Activated CD4-positive, alpha-beta memory T cell treated with anti-CD3 and anti-CD28 coated beads for 36 hours (primary cell): ENCODE measurements around the gene RAB17. TPM values are rescaled to one million over a fixed set of nuclear protein-coding genes. Genes with fewer than 3 reads are reported as not detected.

Experiments
- CTCF ChIA-PET: fragments of 350-600 bp; sonication (Branson Sonifier 250); formaldehyde crosslinking; loops from one replicate; lab custom pipeline; 2021; ENCODE audit warnings: antibody characterized with exemption, inconsistent platforms; lab: Charles Lee
- POLR2A ChIA-PET: fragments of 350-600 bp; sonication (Branson Sonifier 250); formaldehyde crosslinking; loops from one replicate; lab custom pipeline; 2021; ENCODE audit warnings: antibody characterized with exemption; lab: Charles Lee
- DNase-seq: peaks from one replicate; pipeline ENCODE4 v3.0.0-alpha.2; 2020
- H3K27ac Mint-ChIP-seq: one replicate; pipeline ENCODE4 v1.8.0; 2021; ENCODE audit warnings: mixed read lengths
- H3K27me3 Mint-ChIP-seq: one replicate; pipeline ENCODE4 v1.8.0; 2021; ENCODE audit warnings: mixed read lengths
- H3K36me3 Mint-ChIP-seq: one replicate; pipeline ENCODE4 v1.8.0; 2021; ENCODE audit warnings: mixed read lengths
- H3K4me1 Mint-ChIP-seq: one replicate; pipeline ENCODE4 v1.8.0; 2021; ENCODE audit warnings: low read depth, mixed read lengths
- H3K4me3 Mint-ChIP-seq: one replicate; pipeline ENCODE4 v1.8.0; 2021; ENCODE audit warnings: mild to moderate bottlenecking, mixed read lengths
- H3K9me3 Mint-ChIP-seq: one replicate; pipeline ENCODE4 v1.8.0; 2021; ENCODE audit warnings: mixed read lengths
- intact Hi-C: fragments of 100-400 bp; cut with micrococcal nuclease; formaldehyde crosslinking; loops from one replicate; pipeline ENCODE4 v1.15.1; 2023
- total RNA-seq, 2 experiments: library from RNA; stranded (reverse); gene quantifications; one replicate each; pipeline ENCODE4 v1.2.3, GENCODE V29; 2021

The RAB17 gene
- total RNA-seq, 2 experiments from 2014 or later, result not detected

DNA sequence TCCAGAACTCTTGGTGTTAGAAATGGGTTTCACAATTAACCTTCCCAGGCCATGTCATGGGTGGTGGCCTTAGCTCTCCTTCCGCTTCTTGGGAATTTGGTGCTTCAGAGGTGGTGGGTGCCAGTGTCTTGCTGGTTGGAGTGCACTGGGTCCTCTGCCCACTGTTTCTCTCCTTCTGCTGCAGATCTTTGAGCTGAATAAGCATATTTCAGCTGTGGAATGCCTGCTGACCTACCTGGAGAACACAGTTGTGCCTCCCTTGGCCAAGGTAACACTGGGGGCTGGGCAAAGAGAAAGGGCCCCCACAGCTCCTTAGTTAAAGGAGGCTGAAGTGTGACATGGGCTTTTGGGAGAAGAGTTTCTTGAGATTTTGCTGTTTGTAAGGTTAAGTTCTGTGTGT is 56.2 kb downstream of the RAB17 start:
- ChIA-PET POLR2A (no interaction called here), CTCF (interaction anchor here (1.0 to 2.1 kb wide), 3 partner anchors 22 to 113 kb away, joined by 3 to 11 read pairs (median 3); no protein-coding TSS in a partner anchor)
- no peaks in the 10 kb centered on the region for H3K27me3 Mint-ChIP-seq
- no peak for DNase-seq
- no peak overlapping the region for H3K27ac Mint-ChIP-seq
- H3K36me3 Mint-ChIP-seq, result no peaks in the 10 kb centered on the region
- no peak overlapping the region for H3K4me3 Mint-ChIP-seq
- H3K9me3 Mint-ChIP-seq, result no peaks in the 10 kb centered on the region
- H3K4me1 Mint-ChIP-seq, result no peaks in the 10 kb centered on the region
- intact Hi-C loops, result no loop called here

DNA sequence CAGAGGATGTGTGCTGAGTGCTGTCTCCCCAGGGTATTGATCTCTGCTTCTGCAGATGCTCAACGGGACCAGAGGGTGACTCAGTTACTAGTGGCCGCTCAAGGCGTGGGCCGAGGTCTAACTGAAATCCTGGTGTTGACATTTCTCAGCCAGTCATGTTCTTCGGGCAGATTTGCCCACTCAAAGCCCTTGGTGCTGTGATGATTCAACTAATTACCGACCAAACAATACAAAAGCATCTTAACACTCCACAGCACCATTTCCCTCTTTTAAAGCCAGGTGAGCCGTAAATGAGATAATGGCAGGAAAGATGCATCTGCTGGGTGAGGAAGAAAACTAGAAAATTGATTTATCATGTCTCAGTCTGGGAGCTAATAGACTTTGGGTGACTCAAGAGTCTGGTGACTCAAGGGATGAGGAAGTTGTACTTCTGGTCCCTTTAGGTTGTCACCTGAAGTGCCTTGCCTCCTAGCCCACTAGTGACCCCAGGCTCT is 56.8 kb downstream of the RAB17 start:
- ChIA-PET CTCF (interaction anchor here (0.7 to 2.1 kb wide), 5 partner anchors 21 to 113 kb away, joined by 3 to 11 read pairs (median 3); no protein-coding TSS in a partner anchor), POLR2A (no interaction called here)
- H3K27me3 Mint-ChIP-seq, result no peaks in the 10 kb centered on the region
- no peak overlapping the region for H3K4me3 Mint-ChIP-seq
- no peaks in the 10 kb centered on the region for H3K9me3 Mint-ChIP-seq
- H3K4me1 Mint-ChIP-seq, result no peaks in the 10 kb centered on the region
- H3K36me3 Mint-ChIP-seq, result no peaks in the 10 kb centered on the region
- DNase-seq, result no peak
- H3K27ac Mint-ChIP-seq, result no peak overlapping the region
- intact Hi-C loops, result no loop called here

DNA sequence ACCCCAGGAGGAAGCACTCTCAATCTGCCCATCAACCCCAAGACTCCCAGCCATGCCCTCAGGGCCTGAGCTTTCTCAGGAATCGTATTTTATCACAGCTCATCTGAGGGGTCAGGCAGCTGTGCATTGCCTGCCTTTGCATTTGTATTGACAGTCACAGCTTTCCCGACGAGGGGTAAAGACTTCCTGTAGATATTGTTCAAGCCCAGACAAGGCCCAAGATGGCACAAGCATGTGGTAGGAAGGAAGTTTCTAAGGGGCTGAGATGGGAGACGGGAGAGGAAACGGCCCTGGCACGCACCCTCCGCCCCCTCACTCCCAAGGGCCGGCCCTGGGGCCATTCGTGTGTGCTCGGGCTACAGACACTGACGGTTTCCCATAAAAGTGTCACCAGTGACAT is 58.4 kb downstream of the RAB17 start:
- intact Hi-C loops, result no loop called here
- Mint-ChIP-seq H3K27ac (no peak overlapping the region), H3K9me3 (no peaks in the 10 kb centered on the region), H3K4me1 (no peaks in the 10 kb centered on the region), H3K4me3 (no peak overlapping the region), H3K36me3 (no peaks in the 10 kb centered on the region), H3K27me3 (no peaks in the 10 kb centered on the region)
- ChIA-PET CTCF (interaction anchor here (3.8 kb wide), 1 partner anchor 20 kb away, joined by 13 read pairs; no protein-coding TSS in a partner anchor), POLR2A (no interaction called here)
- no peak for DNase-seq

DNA sequence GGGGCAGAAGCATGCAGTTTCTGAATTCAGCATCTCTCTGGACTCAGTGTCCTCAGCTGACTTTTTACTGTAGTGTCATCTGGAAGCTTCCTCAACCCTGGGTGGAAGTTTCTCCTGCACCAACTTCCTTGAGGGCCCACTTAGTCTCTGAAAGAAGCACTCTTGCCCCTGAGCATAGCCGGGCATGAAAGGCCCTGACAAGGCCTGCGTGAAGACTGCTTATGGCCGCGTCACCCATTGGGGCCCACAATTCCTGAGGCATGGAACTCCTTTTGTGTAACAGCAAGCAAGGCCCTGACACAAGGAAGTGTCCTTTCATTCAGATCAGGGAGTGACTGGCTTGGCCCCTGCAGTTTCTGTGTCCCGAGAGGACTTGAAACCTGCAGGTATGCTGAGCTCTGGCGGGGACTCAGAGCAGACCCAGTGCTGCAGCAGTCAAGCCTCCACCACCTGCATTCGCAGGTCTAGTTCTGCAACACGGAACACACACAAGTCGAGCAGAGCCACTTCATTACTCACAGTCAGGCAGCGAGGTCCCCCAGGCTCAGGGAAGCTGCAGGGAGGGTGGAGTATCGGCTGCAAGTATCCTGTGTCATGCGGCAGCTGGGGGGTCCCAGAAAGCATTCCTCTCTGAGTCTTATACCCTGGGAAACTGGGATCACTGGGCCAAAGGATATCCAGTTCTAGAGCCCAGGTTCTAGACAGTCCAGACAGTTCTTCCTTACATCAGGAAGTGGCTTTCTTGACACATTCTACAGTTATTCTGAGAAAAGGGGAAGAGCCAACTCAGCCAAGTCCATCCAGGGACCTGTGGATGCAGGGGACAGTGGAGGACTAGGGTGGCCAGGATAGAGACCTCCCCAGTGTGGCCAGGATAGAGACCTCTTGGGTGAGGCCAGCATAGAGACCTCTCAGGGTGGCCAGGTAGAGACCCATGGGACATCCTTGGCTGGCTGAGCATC is 59.8 kb downstream of the RAB17 start:
- no peak for DNase-seq
- H3K36me3 Mint-ChIP-seq, result no peaks in the 10 kb centered on the region
- POLR2A ChIA-PET, result no interaction called here
- no peak overlapping the region for H3K4me3 Mint-ChIP-seq
- CTCF ChIA-PET, result interaction anchor here (1.5 to 3.8 kb wide), 2 partner anchors 18 to 41 kb away, joined by 3 to 13 read pairs; no protein-coding TSS in a partner anchor
- no peak overlapping the region for H3K27ac Mint-ChIP-seq
- H3K4me1 Mint-ChIP-seq, result no peaks in the 10 kb centered on the region
- no peaks in the 10 kb centered on the region for H3K9me3 Mint-ChIP-seq
- intact Hi-C loops, result no loop called here
- H3K27me3 Mint-ChIP-seq, result no peaks in the 10 kb centered on the region

DNA sequence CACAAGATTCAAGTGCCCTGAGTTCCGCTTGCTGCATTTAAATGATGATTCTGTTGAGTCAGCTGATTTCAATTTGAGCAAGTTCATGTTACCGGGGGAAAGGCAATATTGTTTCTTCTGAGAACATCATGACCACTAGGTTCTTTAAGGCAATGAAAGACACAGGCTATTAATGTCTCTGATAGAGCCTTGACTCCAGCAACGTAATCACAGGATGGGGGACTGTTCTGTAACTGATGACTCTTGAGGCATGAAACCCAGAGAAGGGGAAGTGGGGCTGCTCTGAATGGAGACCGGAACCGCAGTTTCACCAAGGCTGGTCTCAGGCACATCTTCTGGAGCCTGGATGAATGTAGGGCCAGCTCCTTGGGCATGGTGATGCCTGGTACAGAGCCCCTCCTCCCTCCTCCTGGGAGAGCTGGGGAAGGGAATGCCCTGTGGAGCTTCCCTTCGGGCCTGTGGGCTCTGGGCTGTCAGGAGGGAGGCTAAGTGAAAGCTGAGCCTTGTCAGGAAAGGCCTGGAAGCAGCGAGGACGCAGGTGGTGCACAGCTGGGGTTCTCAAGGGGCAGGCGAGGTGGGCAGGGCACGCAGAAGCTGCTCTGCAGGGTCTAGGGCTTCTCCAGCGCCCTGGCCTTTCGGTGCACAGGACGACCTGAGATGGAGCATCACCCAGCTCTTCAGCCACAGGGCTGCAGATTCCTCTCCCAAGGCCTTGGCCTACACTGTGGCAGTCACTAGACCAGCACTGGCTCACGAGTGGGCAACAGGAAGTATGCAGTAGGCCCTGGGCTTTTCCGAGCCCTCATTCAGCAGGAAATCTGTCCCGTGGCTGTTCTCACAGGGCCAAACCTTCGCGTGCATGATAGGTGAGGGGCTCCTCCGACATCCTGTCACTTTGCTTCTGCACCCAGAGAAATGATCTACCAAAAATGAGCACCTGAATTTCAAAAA is 60.8 kb downstream of the RAB17 start:
- Mint-ChIP-seq H3K4me3 (no peak overlapping the region), H3K9me3 (no peaks in the 10 kb centered on the region), H3K27ac (no peak overlapping the region), H3K27me3 (no peaks in the 10 kb centered on the region), H3K4me1 (no peaks in the 10 kb centered on the region), H3K36me3 (no peaks in the 10 kb centered on the region)
- intact Hi-C loops, result no loop called here
- CTCF ChIA-PET, result interaction anchor here (1.5 to 3.8 kb wide), 2 partner anchors 17 to 42 kb away, joined by 3 to 13 read pairs; no protein-coding TSS in a partner anchor
- POLR2A ChIA-PET, result no interaction called here
- no peak for DNase-seq

DNA sequence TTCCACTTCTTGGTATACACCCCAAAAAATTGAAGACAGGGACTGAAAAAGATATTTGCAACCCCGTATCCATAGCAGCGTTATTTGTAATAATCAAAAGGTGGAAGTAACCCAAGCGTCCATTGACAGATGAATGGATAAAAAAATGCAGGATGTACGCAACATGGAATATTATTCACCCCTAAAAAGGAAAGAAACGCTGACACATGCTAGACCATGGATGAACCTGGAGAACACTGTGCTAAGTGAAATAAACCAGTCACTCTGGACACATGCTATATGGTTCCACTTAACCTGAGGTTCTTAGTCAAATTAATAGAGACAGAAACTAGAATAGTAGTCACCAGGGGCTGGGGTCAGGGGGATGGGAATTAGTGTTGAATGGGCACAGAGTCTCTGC is 62.8 kb downstream of the RAB17 start:
- H3K4me1 Mint-ChIP-seq, result no peaks in the 10 kb centered on the region
- POLR2A ChIA-PET, result no interaction called here
- no peak overlapping the region for H3K27ac Mint-ChIP-seq
- CTCF ChIA-PET, result no interaction called here
- no peaks in the 10 kb centered on the region for H3K36me3 Mint-ChIP-seq
- no peak for DNase-seq
- intact Hi-C loops, result no loop called here
- H3K27me3 Mint-ChIP-seq, result no peaks in the 10 kb centered on the region
- no peaks in the 10 kb centered on the region for H3K9me3 Mint-ChIP-seq
- no peak overlapping the region for H3K4me3 Mint-ChIP-seq

DNA sequence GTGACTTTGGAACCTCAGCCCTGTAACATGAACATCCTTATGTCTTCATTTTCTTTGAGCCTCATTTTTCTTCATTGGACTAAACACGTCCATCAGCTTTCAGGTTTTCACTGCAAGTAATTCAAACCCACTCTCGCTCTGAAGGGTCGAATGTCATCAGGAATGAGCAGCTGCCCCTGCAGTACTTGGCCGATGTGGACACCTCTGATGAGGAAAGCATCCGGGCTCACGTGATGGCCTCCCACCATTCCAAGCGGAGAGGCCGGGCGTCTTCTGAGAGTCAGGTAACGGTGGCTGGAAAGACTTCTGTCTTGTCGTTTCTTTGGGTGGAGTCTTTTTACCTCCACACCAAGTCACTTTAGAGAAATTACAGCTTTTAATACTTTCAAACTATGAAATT is 63.3 kb downstream of the RAB17 start:
- DNase-seq, result no peak
- Mint-ChIP-seq H3K36me3 (no peaks in the 10 kb centered on the region), H3K4me3 (no peak overlapping the region), H3K4me1 (no peaks in the 10 kb centered on the region), H3K9me3 (no peaks in the 10 kb centered on the region), H3K27ac (no peak overlapping the region), H3K27me3 (no peaks in the 10 kb centered on the region)
- POLR2A ChIA-PET, result no interaction called here
- CTCF ChIA-PET, result no interaction called here
- intact Hi-C loops, result no loop called here

DNA sequence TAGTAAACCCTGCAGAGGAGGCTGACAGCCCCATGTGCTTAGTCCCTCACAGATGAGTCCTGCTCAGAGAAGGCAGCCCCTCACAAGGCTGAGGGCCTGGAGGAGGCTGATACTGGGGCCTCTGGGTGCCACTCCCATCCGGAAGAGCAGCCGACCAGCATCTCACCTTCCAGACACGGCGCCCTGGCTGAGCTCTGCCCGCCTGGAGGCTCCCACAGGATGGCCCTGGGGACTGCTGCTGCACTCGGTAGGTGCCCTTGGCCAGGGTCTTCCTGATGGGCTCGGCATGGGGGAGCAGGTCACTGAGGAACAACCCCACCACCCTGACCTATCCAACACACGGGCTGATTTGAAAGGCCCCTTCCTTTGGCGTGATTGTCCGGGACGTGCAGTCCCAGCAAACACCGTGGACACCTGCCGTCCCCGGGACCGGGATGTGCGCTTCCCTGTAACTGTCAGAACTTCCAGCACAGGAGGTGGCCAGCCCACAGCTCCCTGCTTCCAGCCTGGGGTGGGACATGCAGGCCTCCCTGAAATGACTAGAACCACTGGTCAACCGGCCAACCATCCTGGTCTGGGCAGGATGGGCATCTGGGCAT is 64.9 kb downstream of the RAB17 start:
- Mint-ChIP-seq H3K4me1 (no peaks in the 10 kb centered on the region), H3K4me3 (no peak overlapping the region), H3K36me3 (no peaks in the 10 kb centered on the region), H3K9me3 (no peaks in the 10 kb centered on the region), H3K27ac (no peak overlapping the region), H3K27me3 (no peaks in the 10 kb centered on the region)
- ChIA-PET POLR2A (no interaction called here), CTCF (interaction anchor here (1.1 kb wide), 1 partner anchor 13 kb away, joined by 4 read pairs; no protein-coding TSS in a partner anchor)
- DNase-seq, result no peak
- intact Hi-C loops, result no loop called here

DNA sequence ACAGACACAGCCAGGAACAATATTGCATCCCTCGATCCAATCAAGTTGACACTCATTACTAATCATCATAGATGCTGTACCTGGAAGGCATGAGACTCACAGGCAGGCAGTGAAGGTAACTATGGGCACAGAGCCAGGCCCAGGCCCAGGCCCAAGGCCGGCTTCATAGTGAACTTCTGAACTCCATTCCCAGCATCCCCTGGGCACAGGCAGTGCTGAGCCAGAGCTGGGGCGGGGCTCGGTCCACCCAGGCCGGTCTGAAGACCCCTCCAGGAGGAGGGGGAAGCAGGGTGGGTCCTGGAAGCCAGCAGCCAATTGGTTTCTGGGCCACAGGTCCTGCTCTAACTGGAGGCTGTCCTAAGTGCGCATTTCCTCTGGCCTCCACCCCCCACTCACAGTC is 65.9 kb downstream of the RAB17 start:
- H3K4me3 Mint-ChIP-seq, result no peak overlapping the region
- ChIA-PET POLR2A (no interaction called here), CTCF (interaction anchor here (1.2 kb wide), 1 partner anchor 12 kb away, joined by 3 read pairs; no protein-coding TSS in a partner anchor)
- DNase-seq, result no peak
- H3K4me1 Mint-ChIP-seq, result no peaks in the 10 kb centered on the region
- intact Hi-C loops, result no loop called here
- H3K36me3 Mint-ChIP-seq, result no peaks in the 10 kb centered on the region
- H3K9me3 Mint-ChIP-seq, result no peaks in the 10 kb centered on the region
- no peaks in the 10 kb centered on the region for H3K27me3 Mint-ChIP-seq
- no peak overlapping the region for H3K27ac Mint-ChIP-seq
